Sigmoid colon (tissue), 7 donors: ENCODE results near the gene SH3RF3. TPM values are rescaled to one million over a fixed set of nuclear protein-coding genes. Genes with fewer than 3 reads are reported as not detected.
A peak's percentile ranks its signal among the peaks of the same experiment; 100 is the strongest.

Source experiments
- DNase-seq: peaks from one replicate; pipeline ENCODE4 v3.0.0-alpha.2; 2019
- H3K27ac ChIP-seq, 4 donors: fragments of 200-600 bp; sonication (generic); one replicate each; pipeline ENCODE4 v1.5.1; 2016 to 2019; ENCODE audit warnings: mild to moderate bottlenecking in 1 of 4
- H3K27me3 ChIP-seq, 3 donors: fragments of 200-600 bp; sonication (generic); one replicate each; pipeline ENCODE4 v1.5.1; 2019; ENCODE audit warnings: mild to moderate bottlenecking in 1 of 3
- H3K36me3 ChIP-seq, 4 donors: fragments of 200-600 bp; sonication (generic); one replicate each; pipeline ENCODE4 v1.5.1; 2016 to 2019
- H3K4me1 ChIP-seq, 4 donors: fragments of 200-600 bp; sonication (generic); one replicate each; pipeline ENCODE4 v1.5.1; 2017 to 2019
- H3K4me3 ChIP-seq, 4 donors: fragments of 200-600 bp; sonication (generic); one replicate each; pipeline ENCODE4 v1.5.1; 2017 to 2019; ENCODE audit warnings: mild to moderate bottlenecking in 2 of 4, moderate library complexity in 1 of 4
- H3K9me3 ChIP-seq, 4 donors: fragments of 200-600 bp in 3 of 4; sonication (generic) in 3 of 4; one replicate each; pipeline versions ENCODE4 v1.5.1 to v1.6.1; 2013 to 2019
- CTCF ChIP-seq, 4 experiments: fragments of 450-650 bp in 3 of 4; fragments of 200-600 bp in 1 of 4; IDR thresholded peaks; one replicate each; pipeline ENCODE4 v1.5.1; 2016 to 2019; ENCODE audit warnings: antibody characterized with exemption in 4 of 4, mild to moderate bottlenecking in 3 of 4, moderate library complexity in 2 of 4
- EP300 ChIP-seq, 4 donors: sonication (generic); formaldehyde crosslinking; IDR thresholded peaks; one replicate each; pipeline ENCODE4 v1.6.1; 2017; ENCODE audit warnings: antibody characterized with exemption in 4 of 4
- POLR2A ChIP-seq, 2 donors: fragments of 450-650 bp; IDR thresholded peaks; one replicate each; pipeline ENCODE4 v1.6.1; 2016; ENCODE audit warnings: antibody characterized with exemption in 2 of 2, mild to moderate bottlenecking in 2 of 2, moderate library complexity in 2 of 2
- POLR2AphosphoS5 ChIP-seq, 4 donors: sonication (generic); formaldehyde crosslinking; IDR thresholded peaks; one replicate each; pipeline ENCODE4 v1.6.1; 2017; ENCODE audit warnings: antibody characterized with exemption in 4 of 4
- WGBS, 2 donors: extraction: QIAGEN DNeasy Blood & Tissue Kit; methylation state at CpG; one replicate each; pipeline ENCODE4 v1.1.7; 2013; 5-methylcytosine and 5-hydroxymethylcytosine counted together
- intact Hi-C: fragments of 100-400 bp; cut with DNase I; formaldehyde crosslinking; loops from one replicate; pipeline ENCODE4 v1.15.1; 2023
- polyA plus RNA-seq, 3 donors: library from polyadenylated mRNA; stranded (reverse); fragments of 200-250 nt; gene quantifications; one replicate each; pipeline ENCODE4 v1.2.3, GENCODE V29; 2013
- total RNA-seq, 4 donors: library from RNA; depleted of rRNA; stranded (reverse); fragments of >200 nt; gene quantifications; one replicate each; pipeline ENCODE4 v1.1.0, GENCODE V29; 2016
- donor health status: healthy with polysubstance abuse.
- donor health status: Bipolar disorder and iron deficiency.
- donor health status: healthy.

Gene SH3RF3
- total and polyA plus RNA-seq, 7 donors, result 0.69 to 10.0 (median 3.4) TPM

- TF ChIP-seq CTCF (IDR thresholded peaks at IDR 0.05) (no peak), POLR2AphosphoS5 (IDR thresholded peaks at IDR 0.05) (no peak), EP300 (IDR thresholded peaks at IDR 0.05) (no peak), POLR2A (IDR thresholded peaks at IDR 0.05) (no peak)
- Histone ChIP-seq H3K9me3 (no peaks in the 10 kb centered on the region), H3K36me3 (no peaks in the 10 kb centered on the region), H3K27ac (peak overlapping the region; percentile 74 to 81 (median 76)), H3K4me3 (no peak overlapping the region), H3K4me1 (peaks cover 0 to 70% (median 59%) of the 10 kb centered on the region in 4 donors), H3K27me3 (no peaks in the 10 kb centered on the region)
- 81 to 87% methylated on average over 3 of the region's 3 CpGs for WGBS, 2 donors
- DNase-seq, result no peak
- intact Hi-C loops, result loop anchor here (5.0 kb wide), 1 partner anchor 191 kb away; no protein-coding TSS in a partner anchor
Observed at GRCh38 chr2:109321570-109321969, 192.6 kb downstream of the SH3RF3 start.

GRCh38 chr2:109322111-109322510, 193.1 kb downstream of the SH3RF3 start:
- peak overlapping the region; percentile 74 to 81 (median 76) for H3K27ac ChIP-seq
- DNase-seq, result peak; percentile 98
- WGBS, 2 donors, result 17 to 51% methylated on average over 6 of the region's 6 CpGs
- H3K9me3 ChIP-seq, result no peaks in the 10 kb centered on the region
- peaks cover 0 to 69% (median 58%) of the 10 kb centered on the region in 4 donors for H3K4me1 ChIP-seq
- no peaks in the 10 kb centered on the region for H3K36me3 ChIP-seq
- intact Hi-C loops, result loop anchor here (2.0 to 5.0 kb wide), 3 partner anchors 151 to 193 kb away; partner anchors contain the start of gene SH3RF3
- H3K27me3 ChIP-seq, result no peaks in the 10 kb centered on the region
- no peak overlapping the region for H3K4me3 ChIP-seq
- no peak for TF ChIP-seq CTCF (IDR thresholded peaks at IDR 0.05)
- TF ChIP-seq EP300 (IDR thresholded peaks at IDR 0.05), result peak in 3 of 4 donors; percentile 70 to 89 (median 76)
- no peak for TF ChIP-seq POLR2A (IDR thresholded peaks at IDR 0.05)
- TF ChIP-seq POLR2AphosphoS5 (IDR thresholded peaks at IDR 0.05), result peak; percentile 86 to 87 (median 87)

GRCh38 chr2:109322641-109323040, 193.6 kb downstream of the SH3RF3 start:
- H3K9me3 ChIP-seq, result no peaks in the 10 kb centered on the region
- DNase-seq, result no peak
- H3K27ac ChIP-seq, result peak overlapping the region; percentile 57 to 81 (median 76)
- intact Hi-C loops, result loop anchor here (2.0 to 5.0 kb wide), 3 partner anchors 152 to 194 kb away; partner anchors contain the start of gene SH3RF3
- H3K4me1 ChIP-seq, result peaks cover 0 to 64% (median 53%) of the 10 kb centered on the region in 4 donors
- TF ChIP-seq POLR2AphosphoS5 (IDR thresholded peaks at IDR 0.05) (no peak), POLR2A (IDR thresholded peaks at IDR 0.05) (no peak), EP300 (IDR thresholded peaks at IDR 0.05) (no peak)
- H3K4me3 ChIP-seq, result no peak overlapping the region
- 50 to 65% methylated on average over 1 of the region's 1 CpG for WGBS, 2 donors
- no peaks in the 10 kb centered on the region for H3K27me3 ChIP-seq
- H3K36me3 ChIP-seq, result no peaks in the 10 kb centered on the region

GRCh38 chr2:109324861-109325260, 195.9 kb downstream of the SH3RF3 start:
- no peak overlapping the region for H3K4me3 ChIP-seq
- peak; percentile 42 to 68 (median 58) for TF ChIP-seq POLR2AphosphoS5 (IDR thresholded peaks at IDR 0.05)
- no peak for TF ChIP-seq CTCF (IDR thresholded peaks at IDR 0.05)
- 76 to 84% methylated on average over 6 of the region's 6 CpGs for WGBS, 2 donors
- intact Hi-C loops, result loop anchor here (5.0 kb wide), 1 partner anchor 187 kb away; no protein-coding TSS in a partner anchor
- DNase-seq, result peak; percentile 87
- H3K27me3 ChIP-seq, result no peaks in the 10 kb centered on the region
- H3K9me3 ChIP-seq, result no peaks in the 10 kb centered on the region
- no peaks in the 10 kb centered on the region for H3K36me3 ChIP-seq
- H3K27ac ChIP-seq, result peak overlapping the region in 3 of 4 donors; percentile 11 to 41 (median 23)
- peaks cover 0 to 41% (median 30%) of the 10 kb centered on the region in 4 donors for H3K4me1 ChIP-seq

GRCh38 chr2:109325570-109325969, 196.6 kb downstream of the SH3RF3 start:
- no peaks in the 10 kb centered on the region for H3K36me3 ChIP-seq
- H3K4me1 ChIP-seq, result peaks cover 0 to 36% (median 26%) of the 10 kb centered on the region in 4 donors
- no peaks in the 10 kb centered on the region for H3K9me3 ChIP-seq
- TF ChIP-seq CTCF (IDR thresholded peaks at IDR 0.05) (no peak), POLR2A (IDR thresholded peaks at IDR 0.05) (no peak), EP300 (IDR thresholded peaks at IDR 0.05) (no peak), POLR2AphosphoS5 (IDR thresholded peaks at IDR 0.05) (no peak)
- 74 to 86% methylated on average over 4 of the region's 4 CpGs for WGBS, 2 donors
- peak overlapping the region in 2 of 4 donors; percentile 12 to 41 for H3K27ac ChIP-seq
- intact Hi-C loops, result no loop called here
- no peaks in the 10 kb centered on the region for H3K27me3 ChIP-seq
- DNase-seq, result no peak
- H3K4me3 ChIP-seq, result no peak overlapping the region
